NB4 (cell line): ENCODE measurements around the gene RNASE7.
A peak's percentile ranks its signal among the peaks of the same experiment; 100 is the strongest.

ENCODE experiments used
- DNase-seq: peaks from one replicate; pipeline ENCODE4 v3.0.0; 2010; ENCODE audit warnings: low read depth
- H3K4me3 ChIP-seq: one replicate; pipeline ENCODE4 v1.5.1; 2011; ENCODE audit warnings: mild to moderate bottlenecking, low read depth, low read length, moderate library complexity
- CTCF ChIP-seq: IDR thresholded peaks from one replicate; pipeline ENCODE4 v1.5.1; 2012; ENCODE audit warnings: low read depth, low read length
- MAX ChIP-seq: IDR thresholded peaks from 2 replicates; pipeline ENCODE4 v1.6.1; 2011; ENCODE audit warnings: low read depth, low read length
- MYC ChIP-seq: IDR thresholded peaks from 2 replicates; pipeline ENCODE4 v1.6.1; 2011; ENCODE audit warnings: low read depth, low read length
- POLR2A ChIP-seq: IDR thresholded peaks from 2 replicates; pipeline ENCODE4 v1.6.1; 2011; ENCODE audit warnings: mild to moderate bottlenecking; ENCODE audit not compliant: insufficient read length; ENCODE audit errors: extremely low read depth

RNASE7 gene

GRCh38 chr14:21022686-21023085 is 19.5 kb upstream of the RNASE7 start:
- no peak overlapping the region for H3K4me3 ChIP-seq
- no peak for DNase-seq
- no peak for TF ChIP-seq MYC
- TF ChIP-seq POLR2A, result no peak
- TF ChIP-seq MAX, result no peak
- no peak for TF ChIP-seq CTCF

- no peak for TF ChIP-seq CTCF
- TF ChIP-seq MAX, result no peak
- TF ChIP-seq MYC, result no peak
- TF ChIP-seq POLR2A, result no peak
- DNase-seq, result no peak
- H3K4me3 ChIP-seq, result no peak overlapping the region
These were observed 19.0 kb upstream of the RNASE7 start for GRCh38 chr14:21023174-21023573.

- TF ChIP-seq CTCF (no peak), POLR2A (no peak), MYC (no peak), MAX (no peak)
- peak overlapping the region; percentile 44 for H3K4me3 ChIP-seq
These were observed 18.2 kb upstream of the RNASE7 start for GRCh38 chr14:21023817-21024584.

GRCh38 chr14:21024585-21025370 is 17.4 kb upstream of the RNASE7 start, which contains the start of gene NDRG2:
NDRG2 (minus strand) TSS chr14:21025061; CDS start chr14:21023315, 1,746 bp downstream.
- peak within 1 kb of the TSS; percentile 44 for H3K4me3 ChIP-seq

More at GRCh38 chr14:21023817-21024584, 18.2 kb upstream of the RNASE7 start:
- DNase-seq, result no peak

More at GRCh38 chr14:21024585-21025370, 17.4 kb upstream of the RNASE7 start, which contains the start of gene NDRG2:
- TF ChIP-seq MAX, result no peak
- TF ChIP-seq CTCF, result no peak
- no peak for TF ChIP-seq POLR2A
- TF ChIP-seq MYC, result no peak
- DNase-seq, result peak; percentile 72
